Stomach (tissue), 9 donors: ENCODE measurements around the gene CFAP61. TPM values are rescaled to one million over a fixed set of nuclear protein-coding genes. Genes with fewer than 3 reads are reported as not detected.

Experiments
- DNase-seq, 2 donors: peaks; one replicate each; pipeline versions ENCODE4 v3.0.0 to v3.0.0-alpha.2; 2013 to 2019
- H3K27ac ChIP-seq, 5 donors: fragments of 200-600 bp in 4 of 5; sonication (generic) in 4 of 5; one replicate each; pipeline ENCODE4 v1.5.1; 2013 to 2019; ENCODE audit warnings: mild to moderate bottlenecking in 1 of 5, moderate library complexity in 1 of 5
- H3K27me3 ChIP-seq, 3 donors: fragments of 200-600 bp; sonication (generic); one replicate each; pipeline ENCODE4 v1.5.1; 2017 to 2019; ENCODE audit warnings: mixed run types in 1 of 3
- H3K36me3 ChIP-seq, 4 donors: fragments of 200-600 bp; sonication (generic); 1 replicate in 3 of 4; 2 replicates in 1 of 4; pipeline ENCODE4 v1.5.1; 2016 to 2019
- H3K4me1 ChIP-seq, 4 donors: fragments of 200-600 bp; sonication (generic); one replicate each; pipeline ENCODE4 v1.5.1; 2016 to 2019
- H3K4me3 ChIP-seq, 4 donors: fragments of 200-600 bp; sonication (generic) in 3 of 4; one replicate each; pipeline ENCODE4 v1.5.1; 2016 to 2019; ENCODE audit warnings: mild to moderate bottlenecking in 1 of 4
- H3K9me3 ChIP-seq, 4 donors: fragments of 200-600 bp; sonication (generic); one replicate each; pipeline ENCODE4 v1.5.1; 2016 to 2019
- EP300 ChIP-seq: sonication (generic); formaldehyde crosslinking; IDR thresholded peaks from one replicate; pipeline ENCODE4 v1.6.1; 2017; ENCODE audit warnings: antibody characterized with exemption
- POLR2A ChIP-seq, 4 donors: fragments of 450-650 bp; IDR thresholded peaks; one replicate each; pipeline ENCODE4 v1.6.1; 2016; ENCODE audit warnings: antibody characterized with exemption in 4 of 4, control low read depth in 2 of 4, mild to moderate bottlenecking in 1 of 4, moderate library complexity in 1 of 4
- POLR2AphosphoS5 ChIP-seq, 3 donors: sonication (generic); formaldehyde crosslinking; IDR thresholded peaks; one replicate each; pipeline ENCODE4 v1.6.1; 2016; ENCODE audit warnings: antibody characterized with exemption in 3 of 3
- WGBS, 5 donors: extraction: QIAGEN DNeasy Blood & Tissue Kit in 3 of 5; methylation state at CpG; one replicate each; pipeline versions ENCODE4 v1.1.5 to v1.1.7; 2013 to 2018; 5-methylcytosine and 5-hydroxymethylcytosine counted together
- intact Hi-C: fragments of 100-400 bp; cut with DNase I; formaldehyde crosslinking; loops from one replicate; pipeline ENCODE4 v1.15.1; 2023; ENCODE audit warnings: low total_unique reads
- polyA plus RNA-seq, 3 donors: library from polyadenylated mRNA; stranded (reverse); fragments of 200-250 nt; gene quantifications; one replicate each; pipeline ENCODE4 v1.2.3, GENCODE V29; 2013
- total RNA-seq, 5 donors: library from RNA; depleted of rRNA; stranded (reverse); fragments of >200 nt; gene quantifications; one replicate each; pipeline versions ENCODE4 v1.1.0 to v1.2.3, GENCODE V29; 2014 to 2016
- TF ChIP-seq, protein P1 (sequence below), 7 experiments: fragments of 450-650 bp in 4 of 7; fragments of 200-600 bp in 3 of 7; sonication (generic) in 3 of 7; IDR thresholded peaks; one replicate each; pipeline ENCODE4 v1.5.1; 2016 to 2019; ENCODE audit warnings: antibody characterized with exemption in 7 of 7, control low read depth in 2 of 7, mild to moderate bottlenecking in 1 of 7
- donor health status: healthy with polysubstance abuse.
- donor health status: Bipolar disorder and iron deficiency.
- donor health status: healthy.

CFAP61 gene
- total and polyA plus RNA-seq, 8 donors = not detected

DNA sequence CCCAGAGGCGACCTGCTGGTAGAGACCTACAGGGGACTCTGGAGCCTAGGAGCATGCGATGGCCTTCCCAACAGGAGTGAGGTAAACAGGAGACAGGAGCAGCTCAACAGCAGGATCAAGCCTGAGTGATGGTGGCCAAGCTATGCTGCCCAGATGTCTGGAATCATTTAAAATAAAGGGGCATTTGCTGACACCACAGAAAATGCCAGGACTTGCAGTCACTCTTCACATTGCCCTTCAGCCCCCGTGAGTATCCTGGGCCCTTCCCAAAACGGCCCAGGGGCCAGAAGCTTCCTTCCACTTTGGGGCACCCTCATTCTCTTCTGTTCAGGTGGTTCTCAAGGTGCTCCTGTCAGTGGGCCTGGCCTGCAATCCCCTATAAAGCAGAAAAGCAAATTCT, 338.8 kb downstream of the CFAP61 start:
- WGBS, 5 donors = 77 to 92% (median 89%) methylated on average over 2 to 4 of the region's 4 CpGs
- Histone ChIP-seq H3K4me3 (no peak overlapping the region), H3K9me3 (no peaks in the 10 kb centered on the region), H3K27me3 (no peaks in the 10 kb centered on the region), H3K4me1 (peaks cover 0 to 4% (median 0%) of the 10 kb centered on the region in 4 donors), H3K36me3 (peaks cover 24 to 69% (median 63%) of the 10 kb centered on the region in 4 donors), H3K27ac (no peak overlapping the region)
- intact Hi-C loops = no loop called here
- TF ChIP-seq EP300 (no peak), POLR2A (IDR thresholded peaks at IDR 0.05) (no peak), POLR2AphosphoS5 (IDR thresholded peaks at IDR 0.05) (no peak)
- TF ChIP-seq, protein P1, sequence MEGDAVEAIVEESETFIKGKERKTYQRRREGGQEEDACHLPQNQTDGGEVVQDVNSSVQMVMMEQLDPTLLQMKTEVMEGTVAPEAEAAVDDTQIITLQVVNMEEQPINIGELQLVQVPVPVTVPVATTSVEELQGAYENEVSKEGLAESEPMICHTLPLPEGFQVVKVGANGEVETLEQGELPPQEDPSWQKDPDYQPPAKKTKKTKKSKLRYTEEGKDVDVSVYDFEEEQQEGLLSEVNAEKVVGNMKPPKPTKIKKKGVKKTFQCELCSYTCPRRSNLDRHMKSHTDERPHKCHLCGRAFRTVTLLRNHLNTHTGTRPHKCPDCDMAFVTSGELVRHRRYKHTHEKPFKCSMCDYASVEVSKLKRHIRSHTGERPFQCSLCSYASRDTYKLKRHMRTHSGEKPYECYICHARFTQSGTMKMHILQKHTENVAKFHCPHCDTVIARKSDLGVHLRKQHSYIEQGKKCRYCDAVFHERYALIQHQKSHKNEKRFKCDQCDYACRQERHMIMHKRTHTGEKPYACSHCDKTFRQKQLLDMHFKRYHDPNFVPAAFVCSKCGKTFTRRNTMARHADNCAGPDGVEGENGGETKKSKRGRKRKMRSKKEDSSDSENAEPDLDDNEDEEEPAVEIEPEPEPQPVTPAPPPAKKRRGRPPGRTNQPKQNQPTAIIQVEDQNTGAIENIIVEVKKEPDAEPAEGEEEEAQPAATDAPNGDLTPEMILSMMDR (IDR thresholded peaks at IDR 0.05) = no peak
- DNase-seq = no peak

- Histone ChIP-seq H3K27ac (no peak overlapping the region), H3K4me3 (no peak overlapping the region), H3K4me1 (peaks cover 0 to 4% (median 0%) of the 10 kb centered on the region in 4 donors), H3K36me3 (peaks cover 24 to 76% (median 69%) of the 10 kb centered on the region in 4 donors), H3K27me3 (no peaks in the 10 kb centered on the region), H3K9me3 (no peaks in the 10 kb centered on the region)
- DNase-seq = no peak
- intact Hi-C loops = no loop called here
- 88 to 97% (median 93%) methylated on average over 7 to 13 of the region's 13 CpGs for WGBS, 5 donors
- TF ChIP-seq, protein P1 (IDR thresholded peaks at IDR 0.05) = no peak
- no peak for TF ChIP-seq POLR2A (IDR thresholded peaks at IDR 0.05)
- TF ChIP-seq POLR2AphosphoS5 (IDR thresholded peaks at IDR 0.05) = no peak
- TF ChIP-seq EP300 = no peak
Measured at GRCh38 chr20:20391766-20392165, 339.4 kb downstream of the CFAP61 start.

- Histone ChIP-seq H3K27me3 (no peaks in the 10 kb centered on the region), H3K4me1 (peaks cover 0 to 4% (median 0%) of the 10 kb centered on the region in 4 donors), H3K4me3 (no peak overlapping the region), H3K9me3 (no peaks in the 10 kb centered on the region), H3K27ac (no peak overlapping the region), H3K36me3 (peaks cover 24 to 93% (median 83%) of the 10 kb centered on the region in 4 donors)
- WGBS, 5 donors = 55 to 75% (median 71%) methylated on average over 20 of the region's 20 CpGs
- TF ChIP-seq POLR2A (IDR thresholded peaks at IDR 0.05) (no peak), EP300 (no peak), POLR2AphosphoS5 (IDR thresholded peaks at IDR 0.05) (no peak)
- TF ChIP-seq, protein P1 (IDR thresholded peaks at IDR 0.05) = no peak
- intact Hi-C loops = no loop called here
- DNase-seq = peak in 1 of 2 donors; percentile 39
Measured at GRCh38 chr20:20393207-20394120, 341.1 kb downstream of the CFAP61 start.

DNA sequence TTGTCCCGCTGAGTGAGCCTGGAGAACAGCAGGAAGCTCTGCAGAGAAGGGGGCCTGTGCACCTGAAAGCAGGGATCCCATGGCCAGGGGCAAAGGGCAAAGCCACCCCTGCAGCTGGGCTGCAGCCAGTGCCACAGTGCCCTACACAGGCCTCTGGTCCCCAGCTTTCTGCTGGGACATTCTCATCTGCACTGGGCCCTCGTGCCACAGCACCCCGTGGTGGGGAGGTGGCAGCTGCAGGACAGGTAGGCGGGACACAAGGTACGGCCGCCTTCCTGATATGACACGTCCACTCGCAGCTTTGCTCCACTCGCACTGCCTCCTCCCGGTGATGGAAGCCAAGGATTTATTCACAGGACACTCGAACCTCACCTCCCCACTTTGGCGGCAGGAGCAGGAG, 342.8 kb downstream of the CFAP61 start:
- peaks cover 0 to 4% (median 0%) of the 10 kb centered on the region in 4 donors for H3K4me1 ChIP-seq
- intact Hi-C loops = no loop called here
- no peak for DNase-seq
- no peaks in the 10 kb centered on the region for H3K27me3 ChIP-seq
- WGBS, 5 donors = 87 to 95% (median 92%) methylated on average over 10 to 12 of the region's 12 CpGs
- no peak overlapping the region for H3K27ac ChIP-seq
- H3K4me3 ChIP-seq = no peak overlapping the region
- H3K9me3 ChIP-seq = no peaks in the 10 kb centered on the region
- H3K36me3 ChIP-seq = peaks cover 24 to 98% (median 92%) of the 10 kb centered on the region in 4 donors
- TF ChIP-seq, protein P1 (IDR thresholded peaks at IDR 0.05) = no peak
- no peak for TF ChIP-seq POLR2A (IDR thresholded peaks at IDR 0.05)
- TF ChIP-seq EP300 = no peak
- no peak for TF ChIP-seq POLR2AphosphoS5 (IDR thresholded peaks at IDR 0.05)
